ENCODE results near the gene BRD9. TPM values are rescaled to one million over a fixed set of nuclear protein-coding genes. Genes with fewer than 3 reads are reported as not detected.
"Not testable (repeated sequence)": the region's sequence is repeated elsewhere in the genome, so short reads cannot be mapped to it uniquely, and the experiment has no call there.

The BRD9 gene
- total RNA-seq, 5 donors from 2014 or later (not counting 1 experiment from before 2014, with no cell fraction given): 78.3 to 127 (median 83.0) TPM

DNA sequence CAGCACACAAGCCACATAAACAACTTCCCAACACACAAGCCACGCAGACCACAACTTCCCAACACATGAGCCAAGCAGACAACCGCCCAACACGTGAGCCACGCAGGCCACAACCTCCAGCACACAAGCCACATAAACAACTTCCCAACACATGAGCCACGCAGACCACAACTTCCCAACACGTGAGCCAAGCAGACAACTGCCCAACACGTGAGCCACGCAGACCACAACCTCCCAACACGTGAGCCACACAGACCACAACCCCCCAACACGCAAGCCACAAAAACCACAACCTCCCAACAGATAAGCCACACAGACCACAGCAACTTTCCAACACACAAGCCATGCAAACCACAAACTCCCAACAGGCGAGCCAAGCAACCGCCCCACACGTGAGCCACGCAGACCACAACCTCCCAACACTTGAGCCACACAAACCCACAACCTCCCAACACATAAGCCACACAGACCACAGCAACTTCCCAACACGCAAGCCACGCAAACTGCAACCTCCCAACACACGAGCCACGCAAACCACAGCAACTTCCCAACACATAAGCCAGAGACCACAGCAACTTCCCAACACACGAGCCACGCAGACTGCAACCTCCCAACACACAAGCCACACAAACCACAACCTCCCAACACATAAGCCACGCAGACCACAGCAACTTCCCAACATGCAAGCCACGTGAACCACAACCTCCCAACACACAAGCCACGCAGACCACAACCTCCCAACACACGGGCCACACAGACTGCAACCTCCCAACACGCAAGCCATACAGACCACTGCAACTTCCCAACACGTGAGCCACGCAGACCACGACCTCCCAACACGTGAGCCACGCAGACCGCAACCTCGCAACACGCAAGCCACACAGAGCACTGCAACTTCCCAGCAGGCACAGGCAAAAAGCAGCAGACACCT is 10.1 kb downstream of the BRD9 start:
- Mint-ChIP-seq H3K27ac (peak overlapping the region; percentile 83 to 88), H3K4me3 (peak overlapping the region in 1 of 3 donors; percentile 22), H3K4me1 (peaks cover 19 to 26% (median 23%) of the 10 kb centered on the region in 3 donors), H3K9me3 (peaks cover 6 to 11% (median 7%) of the 10 kb centered on the region in 3 donors), H3K36me3 (peaks cover 64% of the 10 kb centered on the region), H3K27me3 (no peaks in the 10 kb centered on the region)
- DNase-seq: peak in 1 of 35 experiments; percentile 28
- H3K4me1 ChIP-seq (ENCODE audit: control insufficient read depth in 1 of 2, extremely low read depth in 1 of 2, insufficient read depth in 2 of 2, low read length in 2 of 2): peaks cover 0 to 12% of the 10 kb centered on the region in 2 experiments
- POLR2A ChIA-PET: no interaction called here
- no peaks in the 10 kb centered on the region for H3K27me3 ChIP-seq (replicated peaks in 1 of 2; ENCODE audit: control insufficient read depth in 2 of 2, extremely low read depth in 1 of 2, insufficient read depth in 2 of 2, low read length in 1 of 2)
- peaks cover 25 to 68% of the 10 kb centered on the region in 2 donors for H3K36me3 ChIP-seq (ENCODE audit: control insufficient read depth in 2 of 2, extremely low read depth in 1 of 2, insufficient read depth in 1 of 2, low read length in 1 of 2)
- no peak for ATAC-seq (replicated peaks in 1 of 4)
- H3K27ac ChIP-seq (ENCODE audit: low read length): peak overlapping the region; percentile 0
- WGBS (ENCODE audit: insufficient coverage): 66% methylated on average over 33 of the region's 33 CpGs
- CTCF ChIA-PET: no interaction called here
- no peaks in the 10 kb centered on the region for H3K9me3 ChIP-seq
- no peak overlapping the region for H3K4me3 ChIP-seq (ENCODE audit: control insufficient read depth in 1 of 2, extremely low read depth in 1 of 2, low read length in 1 of 2)

DNA sequence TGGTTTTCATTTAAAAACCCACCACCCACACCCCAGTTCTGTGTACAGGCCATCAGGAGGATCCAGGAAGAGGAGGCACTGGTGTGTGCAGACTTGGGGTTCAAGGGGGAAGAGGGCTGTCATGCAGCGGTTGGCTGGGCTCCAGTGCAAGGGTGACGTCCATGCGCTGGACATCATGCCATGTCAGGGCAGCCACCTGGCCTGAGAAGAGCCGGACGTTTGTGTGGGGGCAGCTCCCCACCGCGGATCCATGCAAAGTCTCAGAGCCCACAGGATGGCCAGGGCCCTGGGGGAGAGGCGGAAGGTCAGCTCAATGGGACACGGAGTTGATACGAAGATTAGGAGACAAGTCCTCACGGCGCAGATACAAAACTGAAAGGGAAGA is 11.1 kb downstream of the BRD9 start:
- H3K36me3 ChIP-seq (ENCODE audit: control insufficient read depth in 2 of 2, extremely low read depth in 1 of 2, insufficient read depth in 1 of 2, low read length in 1 of 2): peaks cover 27 to 68% of the 10 kb centered on the region in 2 donors
- H3K4me1 ChIP-seq (ENCODE audit: control insufficient read depth in 1 of 2, extremely low read depth in 1 of 2, insufficient read depth in 2 of 2, low read length in 2 of 2): peaks cover 0 to 12% of the 10 kb centered on the region in 2 experiments
- POLR2A ChIA-PET: no interaction called here
- peaks cover 6 to 11% (median 7%) of the 10 kb centered on the region in 3 donors for H3K9me3 Mint-ChIP-seq
- H3K27me3 ChIP-seq (replicated peaks in 1 of 2; ENCODE audit: control insufficient read depth in 2 of 2, extremely low read depth in 1 of 2, insufficient read depth in 2 of 2, low read length in 1 of 2): no peaks in the 10 kb centered on the region
- H3K4me3 ChIP-seq (ENCODE audit: control insufficient read depth in 1 of 2, extremely low read depth in 1 of 2, low read length in 1 of 2): no peak overlapping the region
- H3K4me3 Mint-ChIP-seq: no peak overlapping the region
- no peaks in the 10 kb centered on the region for H3K27me3 Mint-ChIP-seq
- H3K27ac Mint-ChIP-seq: peak overlapping the region in 1 of 2 donors; percentile 69
- H3K36me3 Mint-ChIP-seq: peaks cover 59% of the 10 kb centered on the region
- no peak overlapping the region for H3K27ac ChIP-seq (ENCODE audit: low read length)
- ATAC-seq (replicated peaks in 1 of 4) (no peak), DNase-seq (no peak)
- CTCF ChIA-PET: no interaction called here
- WGBS (ENCODE audit: insufficient coverage): 89% methylated on average over 12 of the region's 12 CpGs
- H3K9me3 ChIP-seq: no peaks in the 10 kb centered on the region
- peaks cover 19 to 25% (median 21%) of the 10 kb centered on the region in 3 donors for H3K4me1 Mint-ChIP-seq

- no peaks in the 10 kb centered on the region for H3K9me3 ChIP-seq
- peaks cover 19 to 25% (median 21%) of the 10 kb centered on the region in 3 donors for H3K4me1 Mint-ChIP-seq
- peaks cover 26 to 68% of the 10 kb centered on the region in 2 donors for H3K36me3 ChIP-seq (ENCODE audit: control insufficient read depth in 2 of 2, extremely low read depth in 1 of 2, insufficient read depth in 1 of 2, low read length in 1 of 2)
- H3K27ac ChIP-seq (ENCODE audit: low read length): no peak overlapping the region
- no peaks in the 10 kb centered on the region for H3K27me3 Mint-ChIP-seq
- H3K27me3 ChIP-seq (replicated peaks in 1 of 2; ENCODE audit: control insufficient read depth in 2 of 2, extremely low read depth in 1 of 2, insufficient read depth in 2 of 2, low read length in 1 of 2): no peaks in the 10 kb centered on the region
- no peak overlapping the region for H3K4me3 Mint-ChIP-seq
- peaks cover 6 to 11% (median 7%) of the 10 kb centered on the region in 3 donors for H3K9me3 Mint-ChIP-seq
- no peak overlapping the region for H3K27ac Mint-ChIP-seq
- CTCF ChIA-PET: no interaction called here
- H3K4me1 ChIP-seq (ENCODE audit: control insufficient read depth in 1 of 2, extremely low read depth in 1 of 2, insufficient read depth in 2 of 2, low read length in 2 of 2): peaks cover 0 to 12% of the 10 kb centered on the region in 2 experiments
- no peak for DNase-seq
- ATAC-seq (replicated peaks in 1 of 4): no peak
- WGBS (ENCODE audit: insufficient coverage): 99% methylated on average over 30 of the region's 35 CpGs
- H3K36me3 Mint-ChIP-seq: peaks cover 57% of the 10 kb centered on the region
- H3K4me3 ChIP-seq (ENCODE audit: control insufficient read depth in 1 of 2, extremely low read depth in 1 of 2, low read length in 1 of 2): no peak overlapping the region
- POLR2A ChIA-PET: no interaction called here
Observed at GRCh38 chr5:880816-881550, 11.6 kb downstream of the BRD9 start.

DNA sequence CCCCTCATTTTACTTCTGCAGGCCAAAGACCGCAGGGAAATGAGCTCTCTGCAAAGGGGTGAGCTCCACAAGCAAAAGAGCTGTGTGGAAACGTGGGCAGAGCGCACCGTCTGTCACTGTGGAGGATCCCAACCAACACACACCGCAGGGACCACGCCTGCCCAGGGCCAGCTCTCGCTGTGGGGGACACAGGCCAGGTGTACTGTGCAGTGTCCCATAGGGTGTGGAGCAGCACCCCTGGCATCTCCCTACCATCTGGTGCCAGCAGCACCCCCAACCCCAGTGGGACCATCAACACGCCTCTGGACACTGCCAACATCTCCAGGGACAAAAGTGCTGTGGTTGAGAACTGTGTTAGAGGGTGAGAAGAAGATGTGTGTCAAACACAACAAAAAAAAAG is 13.9 kb downstream of the BRD9 start:
- POLR2A ChIA-PET; H3K4me3 Mint-ChIP-seq; H3K27me3 Mint-ChIP-seq; H3K9me3 ChIP-seq; H3K4me3 ChIP-seq (ENCODE audit: control insufficient read depth in 1 of 2, extremely low read depth in 1 of 2, low read length in 1 of 2); DNase-seq; CTCF ChIA-PET; H3K27ac ChIP-seq (ENCODE audit: low read length); H3K27ac Mint-ChIP-seq; H3K27me3 ChIP-seq (replicated peaks in 1 of 2; ENCODE audit: control insufficient read depth in 2 of 2, extremely low read depth in 1 of 2, insufficient read depth in 2 of 2, low read length in 1 of 2); ATAC-seq (replicated peaks in 1 of 4): not testable (repeated sequence)
- Mint-ChIP-seq H3K36me3 (peaks cover 61% of the 10 kb centered on the region), H3K4me1 (peaks cover 19 to 22% (median 21%) of the 10 kb centered on the region in 3 donors), H3K9me3 (peaks cover 6 to 11% (median 7%) of the 10 kb centered on the region in 3 donors)
- Histone ChIP-seq H3K4me1 (ENCODE audit: control insufficient read depth in 1 of 2, extremely low read depth in 1 of 2, insufficient read depth in 2 of 2, low read length in 2 of 2) (peaks cover 0 to 12% of the 10 kb centered on the region in 2 experiments), H3K36me3 (ENCODE audit: control insufficient read depth in 2 of 2, extremely low read depth in 1 of 2, insufficient read depth in 1 of 2, low read length in 1 of 2) (peaks cover 32 to 63% of the 10 kb centered on the region in 2 donors)
- WGBS (ENCODE audit: insufficient coverage): no CpG with 5 or more reads among the region's 8 CpGs

DNA sequence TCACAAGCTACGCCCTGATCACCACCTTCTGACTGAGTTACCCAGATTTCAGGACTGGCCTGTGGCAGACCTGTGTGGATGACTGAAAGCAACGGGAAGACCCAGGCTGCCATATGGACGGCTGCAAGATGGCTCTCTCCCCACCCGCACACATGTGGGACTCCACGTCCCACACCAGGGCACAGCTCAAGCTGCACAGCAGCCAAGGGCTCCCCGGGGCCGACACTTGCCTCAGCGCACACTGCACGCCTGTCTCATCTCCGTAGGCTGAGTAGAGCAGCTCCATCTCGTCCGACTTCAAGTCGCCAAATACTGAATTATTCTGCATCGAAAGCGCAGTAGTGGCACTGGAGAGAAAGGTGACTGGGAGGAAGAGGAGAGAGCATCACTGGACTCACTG is 14.5 kb downstream of the BRD9 start:
- ChIA-PET POLR2A (no interaction called here), CTCF (no interaction called here)
- H3K4me1 ChIP-seq (ENCODE audit: control insufficient read depth in 1 of 2, extremely low read depth in 1 of 2, insufficient read depth in 2 of 2, low read length in 2 of 2): peaks cover 0 to 12% of the 10 kb centered on the region in 2 experiments
- H3K4me3 ChIP-seq (ENCODE audit: control insufficient read depth in 1 of 2, extremely low read depth in 1 of 2, low read length in 1 of 2): no peak overlapping the region
- H3K36me3 Mint-ChIP-seq: peaks cover 63% of the 10 kb centered on the region
- no peak for DNase-seq
- ATAC-seq (replicated peaks in 1 of 4): no peak
- H3K27me3 Mint-ChIP-seq: no peaks in the 10 kb centered on the region
- peaks cover 16 to 19% (median 18%) of the 10 kb centered on the region in 3 donors for H3K4me1 Mint-ChIP-seq
- H3K36me3 ChIP-seq (ENCODE audit: control insufficient read depth in 2 of 2, extremely low read depth in 1 of 2, insufficient read depth in 1 of 2, low read length in 1 of 2): peaks cover 29 to 63% of the 10 kb centered on the region in 2 donors
- peaks cover 6 to 11% (median 7%) of the 10 kb centered on the region in 3 donors for H3K9me3 Mint-ChIP-seq
- no peak overlapping the region for H3K27ac ChIP-seq (ENCODE audit: low read length)
- no peak overlapping the region for H3K27ac Mint-ChIP-seq
- H3K9me3 ChIP-seq: no peaks in the 10 kb centered on the region
- H3K4me3 Mint-ChIP-seq: no peak overlapping the region
- WGBS (ENCODE audit: insufficient coverage): 95% methylated on average over 13 of the region's 15 CpGs
- no peaks in the 10 kb centered on the region for H3K27me3 ChIP-seq (replicated peaks in 1 of 2; ENCODE audit: control insufficient read depth in 2 of 2, extremely low read depth in 1 of 2, insufficient read depth in 2 of 2, low read length in 1 of 2)
